COLO829 (cell line): ENCODE measurements around the gene PTPRN2.

Source experiments
- DNase-seq: peaks from one replicate; pipeline ENCODE4 v3.0.0; 2012; ENCODE audit warnings: low spot score

PTPRN2 gene

DNA sequence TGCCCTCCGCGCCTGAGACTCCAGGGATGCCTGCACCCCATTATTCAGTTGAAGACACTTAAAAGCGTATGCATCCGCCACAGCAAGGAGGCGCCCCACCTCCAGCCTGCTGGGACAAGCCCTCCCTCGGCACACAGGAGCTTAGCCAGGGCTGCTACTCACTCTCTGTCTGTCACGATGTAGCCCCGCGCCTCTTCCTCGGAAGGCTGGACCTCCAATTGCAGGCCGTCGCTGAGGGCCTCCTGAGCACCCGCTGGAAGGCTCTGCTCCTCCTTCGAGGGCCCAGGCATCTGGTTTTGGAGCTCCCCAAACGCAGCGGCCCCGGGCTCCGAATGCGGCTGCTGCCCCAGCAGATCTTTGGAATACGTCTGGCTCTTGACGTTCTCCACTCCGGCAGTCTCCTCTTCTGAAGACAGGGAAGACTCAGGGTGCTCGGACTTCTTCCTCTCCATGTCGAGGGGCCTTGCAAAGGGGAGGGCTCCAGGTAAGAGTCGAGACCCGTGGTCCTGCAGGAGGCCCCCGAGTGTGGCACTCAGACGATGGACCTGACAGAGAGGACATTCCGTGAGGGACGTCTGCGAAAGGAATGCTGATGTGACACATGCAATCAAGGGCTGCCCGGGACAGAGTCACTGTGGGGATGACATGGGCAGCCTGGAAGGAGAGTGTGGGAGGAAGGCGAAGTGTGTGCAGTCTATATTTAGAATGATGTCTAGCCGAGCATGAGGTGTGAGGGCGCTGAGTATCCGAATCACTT lies 453.9 kb downstream of the PTPRN2 start:
- DNase-seq = no peak

DNA sequence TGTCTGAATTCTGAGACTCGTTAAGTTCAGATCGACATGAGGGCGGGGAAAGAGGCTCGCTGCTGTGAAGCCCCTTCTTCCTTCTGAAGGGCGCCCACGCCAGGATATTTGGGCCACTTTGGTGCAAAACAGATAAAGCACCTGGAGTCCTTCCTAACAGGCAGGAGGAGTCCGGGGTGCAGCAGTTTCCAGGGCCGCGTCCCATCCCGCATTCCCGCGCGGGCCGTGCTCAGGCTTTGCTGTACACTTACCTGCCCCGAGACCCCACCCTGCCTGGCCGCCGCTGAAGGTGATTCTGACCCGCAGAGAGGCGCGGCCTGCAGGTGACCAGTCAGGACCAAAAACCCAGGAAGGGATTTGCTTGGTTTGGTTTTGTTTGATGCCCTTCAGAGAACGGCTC lies 454.6 kb downstream of the PTPRN2 start:
- no peak for DNase-seq

DNA sequence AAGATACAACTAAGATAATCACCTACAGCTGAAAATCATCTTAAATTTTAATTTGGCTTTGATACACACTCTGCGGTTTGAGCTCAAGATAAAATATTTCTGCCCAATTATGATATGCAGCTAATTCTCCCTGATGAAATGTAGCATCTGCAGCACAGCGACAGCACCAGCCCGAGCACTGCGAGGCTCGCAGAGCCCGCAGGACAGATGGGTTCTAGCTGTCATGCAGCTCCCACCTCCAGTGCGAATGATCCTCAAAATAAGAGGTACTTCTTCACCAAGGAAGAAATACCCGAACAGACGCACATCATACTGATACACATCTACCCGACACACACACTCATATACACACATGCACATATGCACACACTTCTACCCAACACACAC lies 457.6 kb downstream of the PTPRN2 start:
- DNase-seq = no peak

DNA sequence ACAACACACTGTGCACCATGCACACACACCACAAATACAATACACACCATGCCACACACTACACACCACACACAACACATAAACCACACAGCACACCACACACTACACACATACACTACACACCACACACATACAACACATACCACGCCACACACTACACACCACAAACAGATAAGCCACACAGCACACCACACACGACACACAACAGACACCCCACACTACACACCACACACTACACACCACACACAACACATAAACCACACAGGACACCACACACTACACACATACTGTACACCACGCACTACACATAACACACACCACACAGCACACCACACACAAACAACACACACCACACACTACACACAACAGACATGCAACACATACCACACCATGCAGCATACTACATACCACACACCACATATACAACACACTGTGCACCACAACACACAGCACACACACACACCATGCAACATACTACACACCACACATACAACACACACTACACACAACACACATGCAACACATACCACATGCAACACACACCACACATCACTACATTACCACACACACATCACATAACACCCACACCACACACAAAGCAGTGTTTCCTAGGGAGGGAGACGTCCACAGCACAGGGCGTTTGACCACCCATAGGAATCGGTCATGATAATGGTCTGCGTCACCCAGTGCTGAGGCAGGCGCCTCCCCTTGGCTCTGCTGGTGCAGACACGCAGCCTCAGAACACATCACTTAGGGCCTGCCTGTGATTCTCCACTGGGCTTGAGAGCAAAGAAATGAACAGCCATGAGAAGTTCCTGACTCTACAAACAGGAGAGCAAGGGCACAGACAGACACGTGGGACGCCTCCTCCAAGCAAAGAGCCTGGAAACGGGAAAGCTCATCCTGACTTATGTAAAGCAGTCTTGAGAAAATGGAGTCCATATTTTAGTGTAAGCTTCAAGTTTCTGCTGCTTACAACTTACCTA lies 458.3 kb downstream of the PTPRN2 start:
- no peak for DNase-seq

DNA sequence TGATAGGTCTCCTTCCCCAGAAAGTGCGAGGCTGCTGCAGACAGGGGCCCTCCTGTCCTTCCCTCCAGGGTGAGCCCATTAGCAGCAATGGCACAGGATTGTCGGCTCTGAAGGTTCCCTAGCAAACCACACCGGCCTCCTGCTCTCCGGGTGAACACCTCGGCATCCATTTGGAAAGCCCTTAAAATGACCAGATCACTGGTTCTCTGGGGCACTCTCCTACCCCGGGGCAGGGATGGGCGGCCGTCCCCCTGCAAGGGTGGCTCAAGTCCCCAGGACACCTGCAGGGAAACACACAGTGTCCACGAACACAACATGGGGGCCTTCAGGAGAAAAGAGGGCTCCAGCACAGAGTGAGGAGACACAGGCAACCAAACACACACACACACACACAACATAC lies 459.1 kb downstream of the PTPRN2 start:
- DNase-seq = no peak

DNA sequence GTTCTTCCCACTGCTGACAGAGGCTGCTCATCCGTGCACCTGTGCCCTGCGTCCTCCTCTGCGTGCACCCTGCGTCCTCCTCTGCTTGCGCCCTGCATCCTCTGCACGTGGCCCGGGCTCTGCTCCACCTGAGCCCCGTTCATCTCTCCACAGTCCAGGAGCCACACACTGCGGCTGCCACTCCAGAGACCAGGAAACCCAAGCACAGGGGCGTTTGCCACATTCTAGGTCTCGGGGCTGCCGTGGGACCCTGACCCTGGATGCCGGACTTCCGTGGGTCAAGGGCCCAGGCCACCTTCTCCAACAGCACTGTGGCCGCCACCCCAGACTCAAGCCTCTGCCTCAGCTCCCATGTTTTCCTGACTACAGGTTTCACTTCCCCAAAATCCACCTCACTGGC lies 460.4 kb downstream of the PTPRN2 start:
- DNase-seq = no peak

DNA sequence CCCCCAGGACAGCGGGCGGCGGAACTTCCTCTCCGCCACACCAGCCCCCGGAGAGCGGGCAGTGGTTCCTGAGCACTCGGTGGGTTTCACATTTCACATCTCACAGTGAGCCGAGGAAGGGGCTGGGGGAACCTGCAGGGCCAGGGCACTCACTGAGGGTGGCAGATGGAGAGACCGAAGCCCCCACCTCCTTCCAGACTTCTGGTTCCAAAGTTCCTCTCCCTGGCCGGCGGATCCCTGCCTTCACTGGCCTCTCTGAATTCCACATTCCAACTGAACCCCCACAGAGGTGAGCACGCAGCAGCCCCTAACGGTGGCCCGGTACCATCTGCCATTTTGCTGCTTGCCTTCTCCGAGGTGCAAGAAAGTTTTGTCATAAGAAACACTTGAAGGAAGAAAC lies 461.0 kb downstream of the PTPRN2 start:
- no peak for DNase-seq

DNA sequence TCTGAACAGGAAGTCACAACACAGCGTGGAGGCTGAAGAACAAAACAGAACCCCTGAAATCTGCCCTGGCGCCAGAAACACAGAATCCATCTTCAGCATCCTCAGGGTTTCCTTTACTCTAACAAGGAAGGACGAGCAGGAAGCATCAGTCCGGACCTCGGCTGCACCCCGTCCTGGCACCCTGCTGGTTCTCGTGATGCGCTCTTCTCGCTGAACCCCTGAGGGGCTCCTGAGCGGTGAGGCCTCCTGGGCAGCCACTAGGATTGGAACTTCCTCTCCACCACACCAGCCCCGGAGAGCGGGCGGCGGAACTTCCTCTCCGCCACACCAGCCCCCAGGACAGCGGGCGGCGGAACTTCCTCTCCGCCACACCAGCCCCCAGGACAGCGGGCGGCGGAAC lies 461.9 kb downstream of the PTPRN2 start:
- DNase-seq = no peak

DNA sequence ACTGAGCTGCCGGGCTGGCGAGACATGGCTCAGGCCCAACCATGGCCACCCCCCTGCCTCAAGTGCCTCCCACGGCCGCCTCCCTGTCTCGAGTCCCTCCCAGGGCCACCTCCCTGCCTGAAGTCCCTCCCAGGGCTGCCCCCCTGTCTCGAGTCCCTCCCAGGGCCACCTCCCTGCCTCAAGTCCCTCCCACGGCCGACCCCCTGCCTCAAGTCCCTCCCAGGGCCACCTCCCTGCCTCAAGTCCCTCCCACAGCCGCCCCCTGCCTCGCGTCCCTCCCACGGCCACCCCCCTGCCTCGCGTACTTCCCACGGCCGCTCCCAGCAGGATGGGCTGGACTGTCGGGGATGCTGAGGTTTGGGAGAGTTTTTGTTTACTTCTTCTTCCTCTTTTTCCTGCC lies 462.5 kb downstream of the PTPRN2 start:
- DNase-seq = no peak

DNA sequence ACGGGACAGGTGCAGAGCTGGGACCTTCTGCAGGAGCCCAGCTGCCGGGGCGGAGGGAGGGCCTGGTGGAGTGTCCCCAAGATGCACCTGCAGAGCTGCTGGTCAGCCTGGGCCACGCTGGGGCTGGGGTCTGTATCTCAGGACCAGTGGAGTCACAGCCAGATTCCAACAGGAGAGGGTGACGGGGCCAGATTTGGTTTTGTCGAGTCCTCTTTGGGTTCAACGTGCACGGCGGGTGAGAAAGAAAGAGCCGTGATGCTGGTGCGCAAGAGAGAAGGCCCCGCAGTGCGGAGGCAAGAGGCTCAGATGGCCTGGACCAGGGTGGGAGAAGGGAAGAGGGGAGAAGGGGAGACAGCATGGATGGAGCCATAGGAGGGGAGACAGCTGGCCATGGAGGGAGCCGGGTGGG lies 462.9 kb downstream of the PTPRN2 start:
- no peak for DNase-seq

DNA sequence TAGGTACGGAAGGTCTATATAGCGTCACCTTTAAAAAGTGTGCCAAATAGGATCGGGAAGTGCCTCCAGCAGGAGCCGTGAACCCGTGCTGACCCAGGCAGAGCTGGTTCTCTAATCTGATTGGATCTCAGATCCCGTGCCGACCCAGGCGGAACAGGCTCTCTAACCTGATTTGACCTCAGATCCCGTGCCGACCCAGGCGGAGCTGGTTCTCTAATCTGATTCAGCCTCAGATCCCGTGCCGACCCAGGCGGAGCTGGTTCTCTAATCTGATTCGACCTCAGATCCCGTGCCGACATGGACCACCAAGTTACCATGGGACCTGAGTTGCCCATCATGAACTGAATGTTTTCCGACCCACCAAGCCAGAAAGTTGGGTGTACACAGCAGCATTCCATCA lies 463.9 kb downstream of the PTPRN2 start:
- DNase-seq = no peak

DNA sequence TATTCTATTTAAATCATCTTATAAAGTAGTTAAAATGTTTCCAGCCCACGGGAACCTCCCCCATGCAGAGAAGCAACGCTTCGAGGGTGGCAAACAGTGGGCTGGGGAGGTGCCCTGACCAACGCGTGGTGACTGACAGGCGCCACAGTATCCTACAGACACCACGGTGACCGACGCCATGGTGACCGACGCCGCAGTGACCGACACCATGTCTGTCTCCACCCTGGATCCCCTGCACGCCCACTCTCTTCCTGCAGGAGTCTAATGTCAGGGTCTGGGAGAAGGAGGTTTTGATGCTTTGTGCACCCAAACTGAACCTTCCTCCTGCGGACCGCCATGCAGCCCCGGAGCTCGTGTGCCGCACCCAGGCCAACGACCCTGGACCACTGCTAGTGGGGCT lies 464.4 kb downstream of the PTPRN2 start:
- DNase-seq = no peak

DNA sequence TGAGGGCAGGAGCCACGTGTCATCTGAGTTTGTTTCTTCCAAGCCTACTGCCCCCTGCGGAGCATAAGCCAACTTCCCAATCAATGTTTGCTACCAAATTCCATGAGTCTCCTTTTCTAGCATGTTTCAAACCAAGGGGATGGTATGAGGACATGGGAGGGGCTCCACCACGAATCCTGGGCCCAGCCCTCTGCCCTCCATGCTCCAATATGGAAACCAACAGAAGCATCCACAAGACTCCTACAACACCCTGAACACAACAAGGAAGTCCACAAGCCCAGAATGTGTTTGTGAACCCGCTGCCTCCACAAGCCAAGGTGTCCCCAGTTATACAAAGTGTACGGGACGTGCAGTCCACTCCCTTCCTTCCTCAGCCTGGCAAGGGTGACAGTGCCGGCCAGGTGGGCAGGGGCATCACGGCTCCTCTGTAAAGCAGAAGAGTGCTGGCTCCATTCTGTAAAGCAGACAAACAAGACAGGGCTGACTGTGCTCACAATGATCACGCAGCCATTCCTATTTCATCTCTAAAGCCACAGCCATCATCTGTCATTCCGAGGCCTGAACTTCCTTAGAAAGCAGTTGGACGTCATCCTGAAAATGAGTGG lies 466.1 kb downstream of the PTPRN2 start:
- no peak for DNase-seq

DNA sequence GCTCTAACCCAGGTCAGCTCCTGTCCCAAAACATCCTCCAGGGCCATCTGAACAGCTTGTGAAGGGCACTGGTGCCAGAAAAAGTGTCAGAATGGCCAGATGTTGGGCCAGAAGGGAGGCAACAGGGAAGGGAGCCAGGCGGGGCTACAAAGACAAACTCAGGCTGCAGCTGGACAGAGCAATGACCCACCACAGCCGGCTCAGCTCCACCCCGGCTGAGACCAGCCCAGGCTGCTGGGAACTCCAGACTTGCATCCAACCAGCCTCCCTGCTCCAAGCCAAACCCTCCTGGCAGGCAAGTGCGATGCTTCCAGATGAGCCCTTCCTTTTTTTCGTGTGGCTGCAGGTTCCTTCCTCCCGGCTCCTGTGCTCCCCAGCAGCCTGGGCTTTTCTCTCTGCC lies 466.9 kb downstream of the PTPRN2 start:
- DNase-seq = no peak

DNA sequence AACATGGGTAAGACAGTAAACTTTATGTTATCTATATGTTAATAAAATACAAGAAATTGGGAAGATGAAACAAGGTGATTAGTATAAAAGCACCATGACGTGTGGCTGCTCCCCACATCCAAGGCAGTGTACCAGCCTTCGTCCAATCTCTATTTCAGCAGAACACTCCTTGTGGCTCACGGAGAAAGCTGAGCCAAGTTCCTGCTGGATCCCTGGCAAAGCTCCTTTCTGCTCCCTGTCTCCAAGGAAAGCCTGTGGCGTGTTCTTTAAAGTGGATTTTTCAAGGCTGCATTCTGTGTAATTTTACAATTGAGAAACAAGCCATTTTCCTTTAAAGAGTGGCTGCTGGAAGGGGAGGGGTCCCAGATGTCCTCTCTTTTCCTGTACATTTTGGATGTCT lies 467.3 kb downstream of the PTPRN2 start:
- no peak for DNase-seq

DNA sequence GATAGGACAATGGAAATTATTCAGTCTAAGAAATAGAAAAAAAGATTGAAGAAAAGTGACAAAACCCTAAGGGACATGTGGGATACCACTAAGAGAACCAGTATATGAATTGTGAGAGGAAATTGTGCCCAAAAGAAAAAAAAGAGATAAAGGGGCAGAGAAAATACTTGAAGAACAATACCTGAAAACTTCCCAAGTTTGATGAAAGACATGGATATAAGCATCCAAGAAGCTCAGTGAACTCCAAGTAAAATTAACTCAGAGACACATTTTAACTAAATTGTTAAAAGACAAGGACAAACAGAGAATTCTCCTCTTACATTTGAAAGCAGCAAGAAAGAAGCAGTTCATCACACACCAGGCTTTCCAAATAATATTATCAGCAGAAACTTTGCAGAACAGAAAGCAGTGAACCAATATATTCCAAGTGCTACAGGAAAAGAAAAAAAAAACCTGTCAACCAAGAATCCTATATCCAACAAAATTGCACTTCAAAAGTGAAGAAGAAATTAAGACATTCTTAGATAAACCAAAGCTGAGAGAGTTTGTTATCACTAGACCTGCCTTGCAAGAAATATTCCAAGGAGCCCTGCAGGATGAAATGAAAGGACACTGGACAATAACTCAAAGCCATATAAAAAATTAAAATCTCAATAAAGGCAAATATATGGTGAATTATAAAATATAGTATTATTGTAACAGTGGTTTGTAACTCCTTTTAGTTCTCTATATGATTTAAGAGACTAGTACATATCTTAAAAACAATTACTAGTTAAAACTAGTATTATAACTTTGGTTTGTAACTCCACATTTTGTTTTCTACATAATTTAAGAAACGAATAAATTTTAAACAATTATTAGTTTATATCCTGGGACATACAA lies 470.0 kb downstream of the PTPRN2 start:
- DNase-seq = no peak

DNA sequence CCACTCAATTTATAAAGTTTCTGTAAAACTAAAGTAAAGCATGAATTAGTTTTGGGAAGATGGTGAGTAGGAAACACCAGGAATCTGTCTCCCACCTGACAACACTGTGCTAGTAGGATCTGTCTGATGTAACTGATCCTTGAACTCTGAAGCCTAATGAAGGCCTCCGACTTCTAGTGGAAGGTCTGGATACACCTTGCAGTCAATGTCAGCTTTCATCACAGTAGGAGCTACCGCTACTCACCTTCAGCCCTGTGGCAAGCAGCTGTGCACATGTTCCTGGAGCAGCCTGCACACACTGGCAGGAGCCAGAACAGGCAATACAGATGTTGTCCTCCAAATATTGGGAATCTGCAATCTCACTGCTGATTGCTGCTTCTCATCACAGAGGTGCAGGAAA lies 471.4 kb downstream of the PTPRN2 start:
- DNase-seq = no peak

DNA sequence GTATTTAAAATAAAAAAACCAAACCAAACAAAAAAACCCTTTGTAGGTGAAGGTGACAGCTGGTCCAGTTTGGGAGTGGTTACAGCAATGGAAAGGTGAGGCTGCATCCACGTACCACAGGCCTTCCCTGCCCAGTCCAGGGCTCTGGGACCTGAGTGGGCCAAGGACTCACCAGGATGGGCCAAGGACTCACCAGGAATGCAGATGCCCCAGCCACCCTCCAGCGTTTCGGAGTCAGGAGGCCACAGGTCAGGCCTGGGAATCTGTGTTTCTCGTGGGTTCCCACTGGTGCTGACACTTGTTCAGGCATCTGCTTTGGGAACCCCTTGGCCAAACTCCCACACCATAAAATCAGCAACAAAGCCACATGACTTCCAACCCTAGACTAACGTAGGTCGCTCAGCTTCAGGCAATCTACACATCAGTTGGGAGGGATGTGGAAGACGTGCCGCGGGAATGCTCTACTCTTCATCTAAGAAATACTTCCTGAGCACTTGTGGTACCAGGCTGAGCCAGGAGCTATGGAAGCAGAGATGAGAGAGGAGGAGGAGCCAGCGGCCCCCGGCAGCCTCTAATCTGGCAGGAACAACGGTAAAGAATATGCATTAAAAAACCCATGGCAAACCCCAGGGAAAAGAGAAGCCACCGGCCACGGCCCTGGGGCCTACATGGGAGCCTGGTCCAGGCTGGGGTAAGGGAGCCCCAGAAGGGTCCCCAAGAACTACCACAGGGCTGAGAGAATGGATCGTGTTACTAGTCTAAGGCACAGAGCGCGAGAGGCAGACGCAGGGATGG lies 473.4 kb downstream of the PTPRN2 start:
- DNase-seq = no peak

DNA sequence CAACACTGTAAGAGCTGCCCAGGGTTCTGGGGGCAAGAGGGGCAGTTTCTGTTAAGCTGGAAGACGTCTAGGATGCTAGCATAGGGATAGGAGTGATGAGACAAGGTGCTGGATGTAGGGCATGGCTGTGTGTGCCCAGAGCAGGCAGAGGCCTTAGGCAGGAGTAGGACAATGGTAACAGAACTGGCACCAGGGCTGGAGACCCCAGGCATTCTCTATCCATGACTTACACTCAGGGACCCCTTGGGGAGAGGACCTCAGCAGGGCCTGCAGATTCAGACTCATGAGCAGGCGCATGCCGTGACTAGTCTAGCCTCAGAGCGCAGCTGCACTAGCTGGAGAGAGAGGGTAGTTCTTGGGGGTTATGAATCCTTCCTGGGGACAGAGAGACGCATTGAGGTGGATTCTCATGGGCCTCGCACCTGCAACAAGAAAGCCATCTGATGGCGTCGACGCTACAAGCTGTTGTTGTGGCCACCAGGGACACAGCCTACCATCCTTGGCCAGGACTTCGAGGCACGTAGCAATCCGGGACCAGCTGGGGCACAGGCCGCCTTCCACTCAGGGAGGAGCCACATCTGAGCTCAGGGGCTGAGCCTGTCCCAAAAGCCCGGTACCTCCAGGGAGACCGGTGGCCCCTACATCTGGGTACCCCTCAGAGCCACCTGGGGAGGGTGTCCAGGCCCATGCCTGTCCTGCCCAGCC lies 474.1 kb downstream of the PTPRN2 start:
- DNase-seq = no peak

DNA sequence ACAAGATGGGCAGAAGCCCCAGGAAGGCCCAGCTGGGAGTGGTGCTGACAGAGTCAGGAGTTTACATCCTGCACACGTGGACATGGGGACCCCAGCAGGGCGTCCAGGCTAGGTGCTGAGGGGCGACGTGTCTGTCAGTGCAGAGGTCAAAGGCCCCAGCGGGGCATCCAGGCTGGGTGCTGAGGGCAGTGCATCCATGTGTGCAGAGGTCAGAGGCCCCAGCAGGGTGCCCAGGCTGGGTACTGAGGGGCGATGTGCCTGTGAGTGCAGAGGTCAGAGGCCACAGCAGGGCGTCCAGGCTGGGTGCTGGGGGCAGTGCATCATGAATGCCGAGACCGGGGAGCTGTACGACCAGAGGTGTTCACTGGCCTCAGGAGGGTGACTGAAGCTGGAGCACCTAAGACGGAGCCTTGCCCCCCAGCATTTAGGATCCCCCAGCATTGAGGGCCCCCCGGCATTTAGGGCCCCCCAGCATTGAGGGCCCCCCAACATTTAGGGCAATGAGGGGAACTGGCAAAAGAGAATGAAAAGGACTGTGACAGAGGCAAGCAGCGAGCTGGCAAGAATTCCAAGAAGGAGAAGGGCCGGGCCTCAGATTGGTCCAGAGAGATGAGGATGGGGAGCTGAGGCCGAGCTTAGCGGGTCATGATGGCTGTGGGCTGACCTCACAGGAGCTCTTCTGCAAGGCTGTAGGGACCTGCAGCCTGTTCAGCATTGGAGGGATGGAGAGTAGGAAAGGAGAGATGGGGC lies 474.9 kb downstream of the PTPRN2 start:
- no peak for DNase-seq
